Cardiac fibroblast (primary cell): ENCODE data around the gene CHRNA4.
A peak's percentile ranks its signal among the peaks of the same experiment; 100 is the strongest.

ENCODE experiments used
- DNase-seq, 2 donors: peaks; one replicate each; pipeline versions ENCODE4 v3.0.0 to v3.0.0-alpha.2; 2010; ENCODE audit warnings: low read depth in 2 of 2
- H3K4me3 ChIP-seq, 2 donors: replicated peaks in 1 of 2; 1 replicate in 1 of 2; 2 replicates in 1 of 2; pipeline ENCODE4 v1.5.1; 2011; ENCODE audit warnings: low read depth in 2 of 2, low read length in 2 of 2, mild to moderate bottlenecking in 2 of 2, moderate library complexity in 1 of 2
- TF ChIP-seq, protein P1 (sequence below): IDR thresholded peaks from one replicate; pipeline ENCODE4 v1.5.1; 2011; ENCODE audit warnings: low read depth, mild to moderate bottlenecking, low read length, inconsistent platforms

The CHRNA4 gene

DNA sequence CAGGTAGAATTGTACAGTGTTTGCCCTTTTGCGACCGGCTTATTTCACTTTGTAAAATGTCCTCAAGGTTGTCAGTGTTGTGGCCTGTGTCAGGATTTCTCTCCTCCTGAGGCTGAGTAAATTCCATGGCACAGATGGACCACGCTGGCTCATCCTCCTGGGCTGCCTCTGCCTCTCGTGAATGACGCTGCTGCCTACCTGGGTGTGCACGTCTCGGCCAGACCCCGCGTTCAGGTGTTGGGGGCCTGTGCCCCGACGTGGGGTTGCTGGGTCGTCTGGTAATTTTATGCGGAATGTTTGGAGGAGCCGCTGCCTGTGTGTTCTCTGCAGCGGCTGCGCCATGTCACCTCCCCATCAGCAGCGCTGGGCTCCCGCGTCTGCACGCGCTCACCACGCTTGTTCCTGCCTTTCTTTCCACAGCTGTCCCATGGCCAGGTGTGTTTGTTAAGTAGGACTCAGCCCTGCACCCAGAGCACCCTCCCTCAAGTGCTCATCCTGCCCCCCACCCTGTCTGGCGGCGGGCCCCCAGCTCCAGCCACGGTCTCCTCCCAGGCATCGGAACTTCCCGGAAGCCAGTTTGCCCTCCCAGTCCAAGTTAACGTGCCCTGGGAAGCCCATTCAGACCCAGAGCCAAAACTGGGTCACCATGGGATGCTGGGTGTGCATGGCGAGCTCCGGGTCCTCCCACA is 36.1 kb upstream of the CHRNA4 start:
- H3K4me3 ChIP-seq: no peak overlapping the region
- no peak for DNase-seq
- TF ChIP-seq, protein P1, sequence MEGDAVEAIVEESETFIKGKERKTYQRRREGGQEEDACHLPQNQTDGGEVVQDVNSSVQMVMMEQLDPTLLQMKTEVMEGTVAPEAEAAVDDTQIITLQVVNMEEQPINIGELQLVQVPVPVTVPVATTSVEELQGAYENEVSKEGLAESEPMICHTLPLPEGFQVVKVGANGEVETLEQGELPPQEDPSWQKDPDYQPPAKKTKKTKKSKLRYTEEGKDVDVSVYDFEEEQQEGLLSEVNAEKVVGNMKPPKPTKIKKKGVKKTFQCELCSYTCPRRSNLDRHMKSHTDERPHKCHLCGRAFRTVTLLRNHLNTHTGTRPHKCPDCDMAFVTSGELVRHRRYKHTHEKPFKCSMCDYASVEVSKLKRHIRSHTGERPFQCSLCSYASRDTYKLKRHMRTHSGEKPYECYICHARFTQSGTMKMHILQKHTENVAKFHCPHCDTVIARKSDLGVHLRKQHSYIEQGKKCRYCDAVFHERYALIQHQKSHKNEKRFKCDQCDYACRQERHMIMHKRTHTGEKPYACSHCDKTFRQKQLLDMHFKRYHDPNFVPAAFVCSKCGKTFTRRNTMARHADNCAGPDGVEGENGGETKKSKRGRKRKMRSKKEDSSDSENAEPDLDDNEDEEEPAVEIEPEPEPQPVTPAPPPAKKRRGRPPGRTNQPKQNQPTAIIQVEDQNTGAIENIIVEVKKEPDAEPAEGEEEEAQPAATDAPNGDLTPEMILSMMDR: no peak

DNA sequence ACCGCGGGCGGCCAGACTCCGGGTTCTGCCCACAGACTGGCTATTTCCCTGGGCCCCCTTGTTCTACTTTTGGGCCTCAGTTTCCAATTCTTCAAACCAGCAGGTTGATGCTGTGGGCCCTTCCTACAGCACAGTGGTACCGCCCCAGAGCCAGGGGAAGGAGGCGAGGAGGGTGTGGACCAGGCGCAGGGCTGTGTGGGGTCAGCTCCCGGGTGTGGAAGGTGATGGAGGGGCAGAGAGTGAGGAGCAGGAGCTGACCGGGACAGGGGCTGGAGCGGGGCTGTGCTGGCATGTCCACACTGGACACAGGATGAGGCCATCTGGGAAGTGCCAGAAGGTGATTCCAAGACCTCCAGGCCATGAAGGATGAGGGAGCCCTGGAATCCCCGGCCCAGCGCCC is 35.2 kb upstream of the CHRNA4 start:
- H3K4me3 ChIP-seq: no peak overlapping the region
- TF ChIP-seq, protein P1: no peak
- no peak for DNase-seq

DNA sequence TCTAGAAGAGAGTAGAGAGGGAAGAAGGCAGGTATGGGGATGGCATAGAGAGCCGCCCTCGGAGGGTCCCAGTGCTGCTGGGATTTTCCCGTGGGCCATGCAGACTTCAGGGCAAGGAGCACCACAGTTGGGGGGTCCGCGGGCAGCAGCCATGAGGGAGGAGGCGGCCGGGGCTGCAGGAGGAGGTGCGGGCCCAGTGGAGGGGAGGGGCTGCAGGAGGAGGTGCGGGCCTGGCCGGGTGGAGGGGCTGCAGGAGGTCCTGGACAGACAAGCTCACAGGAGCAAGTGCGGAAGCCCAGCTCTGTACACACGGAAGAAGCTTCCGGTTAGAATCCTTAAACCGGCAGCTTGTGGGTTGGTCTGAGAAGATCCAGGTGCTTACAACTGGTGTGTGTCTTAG is 34.6 kb upstream of the CHRNA4 start:
- no peak for DNase-seq
- TF ChIP-seq, protein P1: no peak
- no peak overlapping the region for H3K4me3 ChIP-seq

DNA sequence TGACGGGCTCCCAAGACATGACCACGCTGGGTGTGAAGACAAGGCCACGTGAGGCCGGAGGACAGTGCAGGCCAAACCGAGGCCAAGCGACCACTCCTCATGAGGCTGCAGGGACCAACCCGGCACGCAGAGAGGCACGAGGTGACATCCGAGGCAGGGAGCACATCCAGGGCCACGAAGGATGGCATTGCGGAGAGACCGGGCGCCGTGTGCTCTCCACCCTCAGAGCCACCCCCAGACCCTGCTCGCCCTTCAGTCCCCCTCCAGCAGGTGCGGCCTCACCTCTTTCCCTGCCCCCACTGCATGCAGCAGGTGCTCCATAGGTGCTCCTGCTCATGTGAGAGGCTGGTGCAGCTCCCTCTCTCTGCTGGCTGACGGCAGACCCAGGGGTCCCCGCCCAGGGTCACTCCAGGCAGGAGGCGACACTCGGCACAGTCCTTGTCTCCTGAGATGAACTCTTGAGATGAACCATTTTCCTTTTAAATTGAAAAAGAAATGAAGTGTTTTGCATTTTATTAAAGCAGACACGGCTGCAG is 33.8 kb upstream of the CHRNA4 start:
- H3K4me3 ChIP-seq: no peak overlapping the region
- DNase-seq: no peak
- TF ChIP-seq, protein P1: no peak

DNA sequence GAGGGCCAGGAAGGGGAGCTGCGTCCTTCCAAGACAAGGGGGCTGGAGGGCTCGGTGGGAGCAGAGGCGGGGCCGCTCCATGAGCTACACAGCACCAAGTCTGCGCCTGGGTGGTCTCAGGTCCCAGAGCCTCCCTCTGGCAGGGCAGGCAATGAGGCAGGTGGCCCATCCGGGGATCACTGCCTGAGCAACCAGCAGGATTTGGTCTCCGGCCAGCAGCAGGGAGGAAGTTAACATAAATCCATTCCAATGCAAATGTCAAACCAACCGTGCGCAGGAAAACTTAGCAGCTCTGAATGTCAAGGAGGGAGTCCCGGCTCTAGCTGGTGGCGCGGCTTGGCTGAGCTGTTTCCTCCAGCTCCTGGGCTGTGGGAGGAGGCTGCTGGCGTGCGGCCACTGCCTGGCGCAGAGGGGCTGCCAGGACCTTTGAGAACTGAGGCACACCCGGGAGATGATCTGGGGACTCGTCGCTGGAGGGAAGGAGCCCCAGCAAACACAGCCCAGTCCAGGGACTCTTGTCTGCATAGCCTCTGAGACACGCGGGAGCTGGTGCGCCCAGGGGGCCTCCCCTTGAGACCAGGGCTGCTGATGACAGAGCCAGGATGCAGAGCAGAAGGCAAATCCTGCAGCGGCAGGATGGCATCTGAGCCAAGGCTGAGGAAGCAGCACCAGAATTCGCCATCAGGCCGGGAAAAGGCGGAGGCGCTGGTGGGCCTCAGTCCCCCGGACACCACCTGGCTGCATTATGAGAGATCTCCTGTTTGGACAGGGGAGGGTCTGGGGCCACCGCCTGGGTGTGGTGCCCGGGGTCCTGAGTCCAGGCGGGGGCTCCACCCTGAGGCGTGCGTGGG is 33.1 kb upstream of the CHRNA4 start:
- no peak overlapping the region for H3K4me3 ChIP-seq
- TF ChIP-seq, protein P1: no peak
- peak; percentile 4 to 12 for DNase-seq

DNA sequence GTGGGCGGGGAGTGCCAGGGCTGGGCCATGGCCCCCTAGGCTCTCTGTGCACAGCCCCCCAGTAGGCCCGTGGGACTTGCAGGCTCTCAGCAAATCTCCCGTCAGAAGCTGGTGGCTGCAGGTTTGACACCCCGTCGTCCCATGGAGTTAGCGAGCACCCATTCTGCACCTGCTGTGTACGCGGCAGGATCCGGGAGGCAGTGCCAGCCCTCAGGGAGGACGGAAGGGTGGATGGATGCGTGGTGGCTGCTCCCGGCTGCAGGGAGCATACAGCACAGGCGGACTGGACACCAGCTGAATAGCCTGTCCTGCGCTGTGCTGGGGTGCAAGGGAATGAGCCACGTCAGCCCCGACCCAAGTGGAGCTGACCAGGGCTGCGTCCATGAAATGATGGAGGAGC is 32.4 kb upstream of the CHRNA4 start:
- DNase-seq: no peak
- TF ChIP-seq, protein P1: no peak

More for the DNA sequence above, 32.4 kb upstream of the CHRNA4 start:
- no peak overlapping the region for H3K4me3 ChIP-seq
